AG08395 (cell line): ENCODE data around the gene HOXB13.

Source experiments
- DNase-seq: peaks from one replicate; pipeline ENCODE4 v3.0.0; 2012; ENCODE audit warnings: mixed read lengths, low spot score

Gene HOXB13

DNA sequence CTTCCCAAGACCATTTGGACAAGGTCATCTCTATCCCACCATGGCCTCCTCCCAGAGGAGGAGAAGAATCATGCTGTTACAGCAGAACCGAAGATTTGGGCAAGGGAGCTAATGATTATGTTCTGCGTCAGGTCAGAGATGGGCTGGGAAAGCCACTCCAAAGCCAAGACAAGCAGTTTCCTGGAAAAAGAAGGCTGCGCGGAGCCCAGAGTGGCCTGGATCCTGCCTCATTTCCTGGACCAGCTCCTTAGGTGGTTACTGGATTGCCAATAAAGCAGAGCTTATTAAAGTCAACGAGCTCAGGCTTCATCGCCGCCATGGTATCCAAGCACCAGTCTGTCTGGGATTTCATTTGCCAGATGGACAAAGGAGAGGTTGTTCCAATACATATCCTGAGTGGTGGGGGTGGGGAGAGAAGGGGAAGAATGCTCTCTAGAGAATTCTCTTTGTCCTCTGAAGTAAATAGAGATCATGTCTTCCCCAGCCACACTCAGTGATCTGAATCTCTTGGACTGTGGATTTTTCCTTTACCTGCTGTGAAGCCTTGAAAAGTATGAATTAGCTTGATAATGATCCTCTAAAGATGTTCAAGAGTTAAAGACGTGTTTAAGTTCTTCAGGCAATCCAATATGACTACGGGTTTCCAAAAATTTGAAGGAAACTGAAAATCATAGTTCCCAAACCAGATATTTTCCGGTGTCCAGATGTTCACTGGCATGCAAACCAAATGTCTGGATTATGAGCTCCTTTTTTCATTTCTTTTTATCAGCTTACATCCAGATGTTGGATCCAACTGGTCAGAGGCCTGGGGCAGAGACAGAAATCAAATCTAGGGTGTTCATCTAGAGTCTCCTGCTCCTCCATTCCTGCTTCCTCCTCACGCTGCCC, 23.9 kb downstream of the HOXB13 start:
- DNase-seq, result no peak

DNA sequence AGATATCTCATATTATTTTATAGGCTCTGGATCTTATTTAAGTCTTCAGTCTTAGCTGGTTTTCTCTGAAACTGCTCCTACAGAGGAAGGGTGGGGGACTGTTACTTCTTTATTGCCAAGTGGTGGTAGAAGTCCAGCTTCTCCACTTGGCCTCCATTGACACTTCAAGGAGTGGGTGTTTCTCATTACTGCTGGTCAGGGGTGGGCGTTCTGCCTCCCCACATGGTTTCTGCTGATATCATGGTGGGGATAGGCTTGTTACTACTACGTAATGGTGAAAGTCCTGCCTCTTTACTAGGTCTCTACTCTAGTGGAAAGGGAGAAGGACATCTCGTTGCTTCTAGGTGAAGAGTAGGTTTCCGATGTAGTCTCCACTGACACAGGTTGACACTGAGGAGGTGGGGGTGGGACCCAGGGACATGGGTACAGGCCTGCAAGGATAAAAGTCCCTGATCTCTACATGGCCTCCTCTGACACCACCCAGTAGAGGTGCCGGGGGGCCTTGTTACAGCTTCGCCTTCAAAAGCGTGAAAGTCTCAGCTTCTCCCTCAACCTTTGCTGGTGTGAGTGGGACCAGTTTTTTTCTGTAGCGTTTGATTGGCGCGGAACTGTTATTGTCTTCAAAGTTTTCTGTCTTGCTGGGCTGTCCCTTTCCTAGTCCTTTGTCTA, 26.6 kb downstream of the HOXB13 start:
- DNase-seq, result no peak

DNA sequence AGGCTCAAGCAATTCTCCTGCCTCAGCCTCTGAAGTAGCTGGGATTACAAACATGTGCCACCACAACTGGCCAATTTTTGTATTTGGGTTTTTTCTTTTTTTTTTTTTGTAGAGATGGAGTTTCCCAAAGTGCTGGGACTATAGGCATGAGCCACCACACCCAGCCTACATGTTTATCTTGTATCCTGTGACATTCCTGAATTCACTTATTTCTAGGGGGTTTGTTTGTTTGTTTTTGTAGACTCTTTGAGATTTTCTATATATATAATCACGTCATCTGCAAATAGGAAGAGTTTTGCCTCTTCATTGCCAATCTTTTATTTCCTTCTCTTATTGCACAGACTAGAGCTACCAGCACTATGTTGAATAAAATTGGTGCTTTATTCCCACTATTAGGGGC, 35.4 kb downstream of the HOXB13 start:
- DNase-seq, result no peak

DNA sequence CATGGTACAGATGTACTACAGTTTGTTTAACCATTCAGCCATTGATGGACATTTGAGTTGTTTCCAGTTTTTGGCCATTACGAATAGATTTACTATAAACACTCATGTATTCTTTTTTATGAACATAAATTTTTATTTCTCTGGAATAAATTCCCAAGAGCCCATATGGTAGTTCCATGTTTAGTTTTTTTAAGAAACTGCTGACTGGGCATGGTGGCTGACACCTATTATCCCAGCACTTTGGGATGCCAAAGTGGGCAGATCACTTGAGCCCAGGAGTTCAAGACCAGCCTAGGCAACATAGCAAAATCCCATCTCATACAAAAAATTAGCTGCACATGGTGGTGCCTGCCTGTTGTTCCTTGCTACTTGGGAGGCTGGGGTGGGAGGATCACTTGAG, 36.5 kb downstream of the HOXB13 start:
- no peak for DNase-seq

DNA sequence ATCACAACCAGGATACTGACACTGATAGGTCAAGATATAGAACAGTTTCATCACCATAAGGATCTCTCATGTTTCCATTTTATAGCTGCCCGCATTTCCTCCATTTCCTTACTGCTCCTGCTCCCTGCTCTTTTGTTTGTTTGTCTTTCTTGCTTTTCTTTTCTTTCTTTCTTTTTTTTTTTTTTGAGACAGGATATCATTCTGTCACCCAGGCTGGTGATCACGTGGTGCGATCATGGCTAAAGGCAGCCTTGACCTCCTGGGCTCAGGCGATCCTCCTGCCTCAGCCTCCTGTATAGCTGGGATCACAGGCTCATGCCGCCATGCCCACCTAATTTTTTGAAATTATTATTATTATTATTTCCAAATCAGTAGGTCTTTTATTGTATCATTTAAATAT, 37.9 kb downstream of the HOXB13 start:
- DNase-seq, result no peak

DNA sequence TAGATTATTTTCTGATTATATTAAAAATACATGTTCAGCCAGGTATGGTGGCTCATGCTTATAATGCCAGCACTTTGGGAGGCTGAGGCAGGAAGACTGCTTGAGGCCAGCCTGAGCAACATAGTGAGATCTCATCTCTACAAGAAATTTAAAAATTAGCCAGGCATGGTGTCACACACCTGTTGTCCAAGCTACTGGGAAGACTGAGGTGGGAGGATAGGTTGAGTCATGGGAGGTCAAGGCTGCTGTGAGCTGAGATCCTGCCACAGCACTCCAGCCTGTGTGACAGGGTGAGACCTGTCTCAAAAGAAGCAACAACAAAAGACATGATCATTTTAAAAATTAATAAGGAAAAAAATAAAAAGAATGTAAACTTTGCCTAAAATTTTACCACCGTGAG, 46.9 kb downstream of the HOXB13 start:
- DNase-seq, result no peak

DNA sequence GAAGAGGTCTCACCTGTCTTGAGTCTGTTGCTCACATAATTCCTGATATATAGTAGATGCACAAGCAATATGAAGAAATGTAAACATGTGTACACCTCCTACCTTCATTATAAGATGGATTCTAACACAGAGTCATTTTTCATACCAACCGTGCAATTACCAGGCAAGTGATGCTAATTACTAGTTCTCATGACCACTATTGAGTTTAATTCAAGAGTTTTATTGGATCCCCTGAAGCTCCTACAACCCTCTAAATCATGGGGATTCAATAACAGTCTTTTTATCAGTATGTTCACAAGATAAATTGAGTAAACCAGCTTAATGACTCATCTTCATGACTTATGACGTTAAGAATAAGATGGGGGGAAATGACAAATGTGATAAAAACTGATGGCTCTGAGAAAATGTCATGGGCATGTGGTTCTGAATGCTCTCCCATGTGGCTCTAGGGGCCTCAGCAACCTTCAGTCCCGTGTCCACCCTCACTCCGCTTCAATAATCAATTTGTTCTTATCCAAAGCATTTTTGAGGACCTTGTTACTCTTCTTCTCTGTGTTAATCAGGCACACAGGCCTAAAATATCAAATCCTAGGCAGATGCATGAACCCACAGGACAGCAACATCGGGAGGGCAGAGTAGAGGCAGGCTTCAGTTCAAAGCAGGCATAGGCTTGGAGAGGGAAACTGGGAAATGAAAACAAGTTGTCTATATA, 49.0 kb downstream of the HOXB13 start:
- no peak for DNase-seq

DNA sequence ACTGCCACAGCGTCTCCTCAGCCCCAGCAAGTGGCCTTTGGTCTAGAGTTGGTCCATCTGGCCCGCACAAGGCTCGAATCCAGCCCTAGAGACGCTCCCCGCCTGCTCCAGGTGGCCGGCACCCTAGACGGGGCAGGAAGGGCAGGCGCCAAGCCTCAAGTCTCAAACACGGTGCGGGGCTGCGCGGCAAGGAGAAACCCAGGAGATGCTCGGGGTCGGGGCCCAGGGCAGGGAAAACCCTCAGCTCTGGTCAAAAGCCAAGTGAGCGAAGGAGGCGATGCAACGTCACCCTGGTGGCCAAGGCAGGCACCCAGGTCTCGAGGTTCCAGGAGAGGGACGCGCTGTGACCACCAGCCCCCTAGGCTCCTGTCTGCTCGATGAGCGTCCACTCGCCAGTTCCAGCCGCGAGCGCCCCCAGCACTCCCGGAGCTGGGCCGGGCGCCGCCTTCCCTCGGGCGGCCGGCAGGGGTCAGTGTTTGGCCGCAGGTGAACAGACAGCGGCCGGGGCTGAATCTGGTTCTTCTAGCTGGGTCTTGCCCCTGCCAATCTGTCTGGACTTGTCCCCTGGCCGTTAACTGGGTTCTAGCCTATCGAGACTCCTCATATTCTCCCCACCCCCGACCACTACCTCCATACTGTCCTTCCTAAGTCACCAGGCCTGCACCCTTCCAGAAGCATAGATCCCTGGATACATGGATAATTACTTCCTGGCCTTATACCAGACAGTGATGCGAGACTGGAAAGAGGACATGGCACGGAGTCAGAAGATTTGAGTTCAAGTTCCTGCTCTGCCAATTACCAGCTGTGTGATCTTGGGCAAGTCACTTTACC, 50.2 kb downstream of the HOXB13 start:
- peak; percentile 78 for DNase-seq

DNA sequence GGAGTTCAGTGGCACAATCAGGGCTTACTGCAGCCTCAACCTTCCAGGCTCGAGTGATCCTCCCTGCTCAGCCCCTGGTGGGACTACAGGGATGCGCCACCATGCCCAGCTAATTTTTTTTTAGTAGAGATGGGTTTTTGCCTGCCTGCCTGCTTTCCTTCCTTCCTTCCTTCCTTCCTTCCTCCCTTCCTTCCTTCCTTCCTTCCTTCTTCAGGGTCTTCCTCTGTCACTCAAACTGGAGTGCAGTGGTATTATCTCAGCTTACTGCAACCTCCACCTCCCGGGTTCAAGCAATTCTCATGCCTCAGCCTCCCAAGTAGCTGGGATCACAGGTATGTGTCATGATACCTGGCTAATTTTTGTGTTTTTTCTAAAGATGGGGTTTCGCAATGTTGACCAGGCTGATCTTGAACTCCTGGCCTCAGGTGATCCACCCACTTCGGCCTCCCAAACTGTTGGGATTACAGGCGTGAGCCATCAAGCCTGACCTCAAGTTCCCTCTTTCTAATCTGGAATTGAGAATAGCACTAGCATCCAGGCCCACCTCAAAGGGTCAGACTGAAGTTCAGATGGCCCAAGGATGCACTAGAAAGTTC, 51.5 kb downstream of the HOXB13 start:
- no peak for DNase-seq
